Activated T-cell treated with anti-CD3 and anti-CD28 coated beads, Interleukin-2, amount 50 U/mL, for 4 hours (primary cell): ENCODE results near the gene SHPK. TPM values are rescaled to one million over a fixed set of nuclear protein-coding genes. Genes with fewer than 3 reads are reported as not detected.
"Not testable (repeated sequence)": the region's sequence is repeated elsewhere in the genome, so short reads cannot be mapped to it uniquely, and the experiment has no call there.

Source experiments
- ATAC-seq, 2 donors: fragments of 200-7000 bp; cut with Tn5 transposase; one replicate each; pipeline ENCODE4 v1.10.0; 2021
- DNase-seq: peaks from one replicate; pipeline ENCODE4 v3.0.0-alpha.2; 2020
- H3K27me3 Mint-ChIP-seq: one replicate; pipeline ENCODE4 v1.8.0; 2021; ENCODE audit warnings: low read depth, mixed read lengths
- H3K36me3 Mint-ChIP-seq: one replicate; pipeline ENCODE4 v1.8.0; 2022; ENCODE audit warnings: mixed read lengths; ENCODE audit not compliant: insufficient read depth
- H3K4me1 Mint-ChIP-seq: one replicate; pipeline ENCODE4 v1.8.0; 2021; ENCODE audit warnings: low read depth, mixed read lengths
- H3K4me3 Mint-ChIP-seq: one replicate; pipeline ENCODE4 v1.8.0; 2021; ENCODE audit warnings: mild to moderate bottlenecking, moderate library complexity, mixed read lengths
- H3K9me3 Mint-ChIP-seq: one replicate; pipeline ENCODE4 v1.8.0; 2021; ENCODE audit warnings: mixed read lengths
- total RNA-seq, 3 donors: library from RNA; stranded (reverse); gene quantifications; one replicate each; pipeline ENCODE4 v1.2.1, GENCODE V29; 2021

Gene SHPK
- total RNA-seq, 3 donors from 2014 or later, result 9.1 to 14.7 (median 10.8) TPM

- Mint-ChIP-seq H3K4me3 (no peak overlapping the region), H3K9me3 (no peaks in the 10 kb centered on the region), H3K4me1 (no peaks in the 10 kb centered on the region), H3K36me3 (peaks cover 2% of the 10 kb centered on the region), H3K27me3 (no peaks in the 10 kb centered on the region)
- ATAC-seq (no peak), DNase-seq (no peak)
Measured at GRCh38 chr17:3594976-3595375, 41.1 kb downstream of the SHPK start.

DNA sequence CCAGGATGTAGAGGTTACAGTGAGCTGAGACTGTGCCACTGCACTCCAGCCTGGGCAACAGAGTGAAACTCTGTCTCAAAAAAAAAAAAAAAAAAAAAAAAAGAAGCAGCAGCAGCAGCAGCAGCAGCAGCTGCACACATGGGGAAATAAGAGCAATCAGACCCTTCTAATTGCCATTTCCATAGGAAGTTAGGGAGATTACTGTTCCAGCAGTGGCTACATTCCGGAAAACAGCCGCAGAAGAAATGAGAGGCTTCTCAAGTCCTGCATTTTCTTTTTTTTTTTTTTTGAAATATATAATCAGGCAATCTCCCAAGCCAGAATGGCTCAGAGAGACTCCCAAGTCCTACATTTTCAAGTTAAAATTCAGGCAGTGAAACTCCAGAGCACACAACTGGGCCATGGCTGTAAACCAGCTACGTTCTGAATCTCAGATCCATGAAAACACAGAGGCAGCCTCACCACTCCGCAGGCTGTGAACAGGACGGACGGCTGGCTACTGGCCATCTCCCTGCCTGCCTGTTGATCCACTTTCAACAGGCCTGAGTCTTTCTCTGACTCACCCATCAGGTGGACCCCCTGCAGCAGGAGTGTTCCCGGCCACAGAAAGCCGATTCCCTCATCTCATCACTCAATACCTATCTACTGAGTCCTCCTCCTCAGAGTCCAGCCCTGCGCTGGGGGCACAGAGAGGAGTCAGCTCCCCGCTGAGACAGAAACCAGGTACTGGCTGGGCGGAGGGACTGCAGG, 41.8 kb downstream of the SHPK start:
- peaks cover 2% of the 10 kb centered on the region for H3K36me3 Mint-ChIP-seq
- no peak for ATAC-seq

DNA sequence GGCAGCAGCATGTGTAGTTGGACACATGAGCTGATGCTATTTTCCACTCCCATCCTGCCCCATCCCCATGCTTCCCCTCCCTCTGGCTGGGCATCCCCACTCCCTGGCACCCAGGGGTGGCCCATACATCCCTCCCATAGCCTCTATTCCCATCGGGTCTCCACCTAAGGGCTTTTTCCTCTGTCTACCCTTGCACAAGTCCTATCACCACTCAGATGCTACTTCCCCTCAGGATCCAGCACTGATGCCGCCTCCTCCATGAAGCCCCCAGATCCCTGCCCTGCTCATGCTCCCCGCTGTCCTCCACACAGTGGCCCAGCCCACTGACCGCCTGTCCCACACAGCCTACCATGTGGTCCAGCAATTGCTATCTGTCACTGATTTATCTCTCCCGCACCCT, 42.7 kb downstream of the SHPK start:
- peaks cover 4% of the 10 kb centered on the region for H3K36me3 Mint-ChIP-seq
- no peak for ATAC-seq

More for the DNA sequence above, 41.8 kb downstream of the SHPK start:
- no peaks in the 10 kb centered on the region for H3K27me3 Mint-ChIP-seq
- H3K4me3 Mint-ChIP-seq, result no peak overlapping the region
- no peaks in the 10 kb centered on the region for H3K9me3 Mint-ChIP-seq
- no peaks in the 10 kb centered on the region for H3K4me1 Mint-ChIP-seq
- DNase-seq, result no peak

DNA sequence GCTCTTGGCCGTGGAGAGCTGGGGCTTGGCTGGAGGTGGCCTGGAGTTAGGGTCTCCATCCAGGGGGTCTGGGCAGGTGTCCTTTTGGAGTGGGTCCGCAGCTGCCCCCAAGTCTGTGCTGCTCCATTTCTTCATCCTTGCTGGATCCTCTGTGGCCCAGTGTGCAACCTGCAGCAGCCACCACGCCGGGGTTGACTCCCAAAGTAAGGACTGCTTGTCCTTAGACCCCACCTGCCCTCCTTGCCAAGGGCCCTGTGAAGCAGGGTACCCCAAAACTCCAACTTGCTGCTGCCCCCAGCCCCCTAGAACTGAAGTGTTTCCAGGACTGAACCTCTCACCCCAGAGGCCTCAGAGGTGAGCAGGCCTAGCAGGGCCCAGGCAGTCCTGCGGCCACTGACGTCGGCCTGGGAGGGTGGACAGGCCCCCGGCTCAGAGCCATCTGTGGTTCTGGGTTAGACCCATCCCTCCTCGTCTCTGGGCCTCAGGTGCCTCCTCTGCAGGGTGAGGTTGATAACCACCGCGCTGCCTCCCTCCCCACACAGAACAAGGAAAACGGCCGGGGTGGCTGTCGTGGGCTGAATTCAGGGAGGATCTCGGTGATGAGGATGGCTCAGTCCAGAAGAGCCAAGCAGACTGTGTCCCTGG, 43.7 kb downstream of the SHPK start:
- ATAC-seq, result no peak
- no peak for DNase-seq
- Mint-ChIP-seq H3K27me3 (no peaks in the 10 kb centered on the region), H3K4me1 (no peaks in the 10 kb centered on the region), H3K4me3 (no peak overlapping the region), H3K9me3 (no peaks in the 10 kb centered on the region), H3K36me3 (peaks cover 7% of the 10 kb centered on the region)

More for the DNA sequence above, 42.7 kb downstream of the SHPK start:
- Mint-ChIP-seq H3K27me3 (no peaks in the 10 kb centered on the region), H3K9me3 (no peaks in the 10 kb centered on the region), H3K4me1 (no peaks in the 10 kb centered on the region), H3K4me3 (no peak overlapping the region)
- DNase-seq, result no peak

DNA sequence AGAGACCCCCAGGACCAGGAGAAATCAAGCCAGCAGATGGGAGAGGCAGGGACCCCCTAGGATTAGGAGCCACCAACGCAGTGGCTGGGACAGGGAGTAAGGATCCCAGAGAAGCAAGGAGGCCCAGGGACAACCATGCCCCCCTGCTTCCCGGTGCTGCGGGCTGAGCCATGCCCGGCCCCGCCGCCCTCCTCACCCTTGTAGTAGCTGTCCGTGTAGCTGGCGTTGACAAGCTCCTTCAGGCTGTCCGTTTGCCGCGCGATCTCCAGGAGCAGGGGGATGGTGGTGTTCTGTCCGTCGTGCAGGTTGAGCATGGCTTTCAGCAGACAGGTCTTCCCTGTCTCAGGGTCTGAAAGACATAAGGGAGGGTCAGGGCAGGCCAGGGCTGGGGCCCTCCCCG, 45.3 kb downstream of the SHPK start:
- no peaks in the 10 kb centered on the region for H3K4me1 Mint-ChIP-seq
- no peak overlapping the region for H3K4me3 Mint-ChIP-seq
- no peaks in the 10 kb centered on the region for H3K27me3 Mint-ChIP-seq
- no peaks in the 10 kb centered on the region for H3K9me3 Mint-ChIP-seq
- peaks cover 10% of the 10 kb centered on the region for H3K36me3 Mint-ChIP-seq
- ATAC-seq, result no peak
- no peak for DNase-seq

DNA sequence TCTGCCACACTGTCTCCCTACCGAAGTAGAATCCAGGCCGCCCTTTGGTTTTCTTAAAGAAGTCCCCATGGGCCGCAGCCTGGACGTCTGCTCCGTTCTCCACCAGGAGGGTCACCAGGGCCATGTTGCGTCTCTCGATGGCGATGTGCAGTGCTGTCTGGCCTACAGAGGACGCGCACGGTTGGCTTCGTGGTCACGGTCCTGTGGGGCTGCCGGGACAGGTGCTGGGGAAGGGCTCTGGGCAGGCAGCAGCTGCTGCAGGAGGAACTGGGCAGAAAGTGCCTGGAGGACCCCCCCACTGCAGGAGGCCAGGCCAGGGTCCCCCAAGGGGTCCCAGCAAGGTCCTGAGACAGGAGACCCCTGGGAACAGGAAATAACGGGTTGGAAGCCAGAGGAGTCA, 45.8 kb downstream of the SHPK start:
- DNase-seq (no peak), ATAC-seq (no peak)
- no peaks in the 10 kb centered on the region for H3K27me3 Mint-ChIP-seq
- H3K4me3 Mint-ChIP-seq, result no peak overlapping the region
- H3K4me1 Mint-ChIP-seq, result no peaks in the 10 kb centered on the region
- no peaks in the 10 kb centered on the region for H3K9me3 Mint-ChIP-seq
- peaks cover 10% of the 10 kb centered on the region for H3K36me3 Mint-ChIP-seq

- peaks cover 10% of the 10 kb centered on the region for H3K36me3 Mint-ChIP-seq
- ATAC-seq, result no peak
Measured at GRCh38 chr17:3589784-3590183, 46.3 kb downstream of the SHPK start.

GRCh38 chr17:3585826-3586225, 50.2 kb downstream of the SHPK start:
- Mint-ChIP-seq H3K36me3 (peaks cover 12% of the 10 kb centered on the region), H3K4me1 (no peaks in the 10 kb centered on the region), H3K9me3 (no peaks in the 10 kb centered on the region), H3K4me3 (no peak overlapping the region), H3K27me3 (no peaks in the 10 kb centered on the region)
- ATAC-seq (no peak), DNase-seq (no peak)

More at GRCh38 chr17:3589784-3590183, 46.3 kb downstream of the SHPK start:
- H3K27me3 Mint-ChIP-seq, result no peaks in the 10 kb centered on the region
- H3K9me3 Mint-ChIP-seq, result no peaks in the 10 kb centered on the region
- no peak for DNase-seq
- no peaks in the 10 kb centered on the region for H3K4me1 Mint-ChIP-seq
- no peak overlapping the region for H3K4me3 Mint-ChIP-seq

- H3K4me3 Mint-ChIP-seq, result no peak overlapping the region
- H3K36me3 Mint-ChIP-seq, result peaks cover 14% of the 10 kb centered on the region
- DNase-seq (no peak), ATAC-seq (no peak)
- no peaks in the 10 kb centered on the region for H3K9me3 Mint-ChIP-seq
- no peaks in the 10 kb centered on the region for H3K4me1 Mint-ChIP-seq
- H3K27me3 Mint-ChIP-seq, result no peaks in the 10 kb centered on the region
Measured at GRCh38 chr17:3583456-3583855, 52.6 kb downstream of the SHPK start.

DNA sequence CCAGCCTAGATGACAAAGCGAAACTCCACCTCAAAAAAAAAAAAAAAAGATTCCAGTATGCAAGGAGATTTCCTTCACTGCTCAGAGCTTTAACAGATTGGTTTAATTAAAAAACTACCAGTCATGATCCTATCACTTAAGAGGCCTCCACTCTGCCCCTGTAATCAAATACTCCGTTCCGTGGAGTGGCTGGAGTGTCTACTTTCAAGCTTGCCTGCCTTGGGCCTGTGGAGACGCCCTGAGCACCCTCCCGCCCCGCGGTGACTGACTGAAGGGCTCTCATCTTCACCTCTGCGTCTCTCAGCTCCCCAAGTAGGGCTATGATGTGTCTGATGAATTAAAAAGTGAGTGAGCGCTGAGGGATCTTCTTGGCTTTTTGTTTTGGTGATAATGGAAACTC, 53.1 kb downstream of the SHPK start:
- DNase-seq (no peak), ATAC-seq (no peak)
- Mint-ChIP-seq H3K4me3 (no peak overlapping the region), H3K4me1 (no peaks in the 10 kb centered on the region), H3K27me3 (no peaks in the 10 kb centered on the region), H3K9me3 (no peaks in the 10 kb centered on the region), H3K36me3 (peaks cover 15% of the 10 kb centered on the region)

- not testable (repeated sequence) for DNase-seq, H3K4me3 Mint-ChIP-seq, H3K9me3 Mint-ChIP-seq, H3K4me1 Mint-ChIP-seq, ATAC-seq, H3K27me3 Mint-ChIP-seq, H3K36me3 Mint-ChIP-seq
Measured at GRCh38 chr17:3578667-3579066, 57.4 kb downstream of the SHPK start.

DNA sequence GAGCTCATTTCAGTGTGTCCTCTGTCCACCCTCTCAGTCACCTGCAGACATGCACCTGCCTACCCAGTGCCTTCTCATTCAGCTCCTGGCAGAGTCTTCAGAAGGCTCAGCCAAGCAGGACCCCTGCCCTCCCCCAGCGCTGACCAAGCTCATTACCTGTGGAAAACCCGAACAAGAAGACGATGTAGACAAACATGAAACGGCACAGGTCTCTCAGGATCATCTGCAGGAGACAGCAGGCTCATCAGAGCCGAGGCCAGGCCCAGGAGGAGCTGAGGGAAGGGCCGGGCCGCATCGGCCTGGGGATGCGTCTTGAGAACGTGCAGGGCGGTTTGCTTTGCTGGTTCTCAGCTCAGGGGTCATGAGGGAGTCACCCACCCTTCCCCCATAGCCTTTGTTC, 59.1 kb downstream of the SHPK start:
- ATAC-seq, result no peak
- Mint-ChIP-seq H3K4me3 (no peak overlapping the region), H3K36me3 (peaks cover 8% of the 10 kb centered on the region), H3K9me3 (no peaks in the 10 kb centered on the region), H3K4me1 (no peaks in the 10 kb centered on the region), H3K27me3 (no peaks in the 10 kb centered on the region)
- DNase-seq, result no peak

DNA sequence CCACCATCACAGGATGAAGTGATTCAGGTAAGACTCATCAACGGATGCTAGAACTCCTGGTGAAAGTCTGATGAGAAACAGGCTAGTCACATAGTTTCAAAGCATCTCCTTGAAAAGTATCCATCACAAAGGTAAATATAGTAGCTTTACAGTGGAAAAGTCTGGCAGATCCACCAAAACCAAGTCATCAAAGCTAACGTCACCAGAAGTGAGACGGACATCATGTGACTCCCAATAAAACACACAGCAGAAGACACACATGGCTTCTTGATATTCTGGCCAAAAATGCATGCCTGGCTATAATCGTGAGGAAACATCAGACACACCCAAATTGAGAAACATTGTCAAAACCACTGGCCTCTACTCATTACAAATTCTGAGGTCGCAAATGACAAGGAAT, 60.5 kb downstream of the SHPK start:
- no peak for DNase-seq
- Mint-ChIP-seq H3K4me1 (no peaks in the 10 kb centered on the region), H3K4me3 (no peak overlapping the region), H3K36me3 (peaks cover 6% of the 10 kb centered on the region), H3K27me3 (no peaks in the 10 kb centered on the region), H3K9me3 (no peaks in the 10 kb centered on the region)
- ATAC-seq, result no peak

DNA sequence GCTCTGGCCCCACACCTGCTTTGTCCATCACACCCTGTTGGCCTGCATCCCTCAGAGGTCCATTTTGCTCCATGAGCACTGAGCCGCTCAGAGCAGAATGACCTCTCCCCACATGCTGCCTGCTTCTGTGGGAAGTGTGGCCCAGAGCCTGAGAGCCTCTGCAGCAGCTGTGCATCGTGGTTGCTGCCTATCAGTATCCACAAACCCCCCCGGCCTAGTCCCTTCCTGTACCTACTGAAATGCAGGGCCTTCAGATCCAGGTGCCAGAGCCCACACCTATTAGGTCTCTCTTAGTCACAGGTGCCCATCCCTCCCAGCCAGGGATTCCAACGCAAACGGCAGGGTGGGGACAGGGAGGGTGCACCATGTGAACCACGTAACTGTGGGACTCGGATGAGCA, 61.8 kb downstream of the SHPK start:
- H3K27me3 Mint-ChIP-seq, result no peaks in the 10 kb centered on the region
- H3K4me3 Mint-ChIP-seq, result no peak overlapping the region
- ATAC-seq (no peak), DNase-seq (no peak)
- H3K4me1 Mint-ChIP-seq, result no peaks in the 10 kb centered on the region
- peaks cover 7% of the 10 kb centered on the region for H3K36me3 Mint-ChIP-seq
- no peaks in the 10 kb centered on the region for H3K9me3 Mint-ChIP-seq
